Erythroblast (primary cell): ENCODE results near the gene RTN4RL1.

Source experiments
- DNase-seq, 2 experiments: peaks; one replicate each; lab custom pipeline; 2025; lab: John Stamatoyannopoulos, UW
- GATA1 ChIP-seq: IDR thresholded peaks from 2 replicates; pipeline ENCODE4 v1.6.1; 2011; ENCODE audit warnings: low read depth, mild to moderate bottlenecking, control low read depth, low read length, moderate library complexity
- POLR2A ChIP-seq: IDR thresholded peaks from 2 replicates; pipeline ENCODE4 v1.6.1; 2011; ENCODE audit warnings: mild to moderate bottlenecking, low read length

RTN4RL1 gene

GRCh38 chr17:1980665-1981250 is 44.4 kb downstream of the RTN4RL1 start:
- TF ChIP-seq POLR2A (no peak), GATA1 (no peak)
- no peak for DNase-seq

GRCh38 chr17:1979182-1979985 is 45.8 kb downstream of the RTN4RL1 start:
- TF ChIP-seq POLR2A (no peak), GATA1 (no peak)
- no peak for DNase-seq

DNA sequence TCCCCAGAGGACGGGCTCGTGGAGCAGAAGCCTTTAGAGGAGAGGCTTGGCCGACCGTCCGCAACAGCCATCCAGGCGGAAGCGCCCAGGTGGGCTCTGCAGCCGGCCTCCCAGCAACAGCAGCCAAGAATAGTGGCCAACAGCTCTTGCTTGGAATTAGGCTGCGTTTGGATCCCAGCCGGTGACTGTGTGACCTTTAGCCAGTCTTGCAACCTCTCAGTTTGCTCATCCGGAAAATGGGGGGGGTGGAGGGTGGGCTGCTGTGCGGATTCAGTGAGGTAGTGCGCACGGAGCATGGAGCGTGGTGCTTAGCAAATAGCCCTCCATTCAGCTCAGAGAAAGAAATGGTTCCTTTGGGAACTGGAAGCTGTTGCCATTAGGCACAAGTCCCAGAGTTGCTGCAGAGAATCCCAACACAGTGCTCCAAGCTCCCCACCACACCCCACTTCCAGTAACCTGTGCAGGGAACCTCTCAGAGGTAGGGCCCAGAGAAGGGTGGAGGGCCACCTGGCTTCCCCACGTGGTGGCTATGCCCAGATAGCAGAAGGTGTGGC is 46.7 kb downstream of the RTN4RL1 start:
- TF ChIP-seq GATA1, result no peak
- TF ChIP-seq POLR2A, result no peak

GRCh38 chr17:1977583-1978395 is 47.3 kb downstream of the RTN4RL1 start:
- no peak for TF ChIP-seq POLR2A
- no peak for TF ChIP-seq GATA1
- no peak for DNase-seq

More for the DNA sequence above, 46.7 kb downstream of the RTN4RL1 start:
- DNase-seq, result no peak

DNA sequence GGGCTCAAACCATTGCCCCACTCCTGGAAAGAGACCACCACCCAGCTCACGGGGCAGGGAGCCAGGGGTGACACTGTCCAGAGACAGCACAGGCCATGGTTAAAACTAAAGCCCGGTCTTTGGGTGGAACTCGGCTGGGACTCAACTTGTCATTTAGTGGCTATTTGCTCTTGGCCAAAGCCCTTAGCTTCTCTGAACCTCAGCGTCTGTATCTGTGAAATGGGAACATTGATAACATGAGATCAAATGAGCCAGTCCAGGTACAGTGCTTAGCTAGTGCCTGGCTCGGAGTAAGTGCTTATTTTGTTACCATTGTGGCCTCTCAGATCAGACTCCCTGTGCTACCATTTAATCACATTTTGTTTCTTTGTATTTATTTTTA is 48.5 kb downstream of the RTN4RL1 start:
- no peak for TF ChIP-seq POLR2A
- no peak for DNase-seq

GRCh38 chr17:1976000-1976682 is 49.0 kb downstream of the RTN4RL1 start:
- DNase-seq, result no peak
- TF ChIP-seq POLR2A (no peak), GATA1 (no peak)

DNA sequence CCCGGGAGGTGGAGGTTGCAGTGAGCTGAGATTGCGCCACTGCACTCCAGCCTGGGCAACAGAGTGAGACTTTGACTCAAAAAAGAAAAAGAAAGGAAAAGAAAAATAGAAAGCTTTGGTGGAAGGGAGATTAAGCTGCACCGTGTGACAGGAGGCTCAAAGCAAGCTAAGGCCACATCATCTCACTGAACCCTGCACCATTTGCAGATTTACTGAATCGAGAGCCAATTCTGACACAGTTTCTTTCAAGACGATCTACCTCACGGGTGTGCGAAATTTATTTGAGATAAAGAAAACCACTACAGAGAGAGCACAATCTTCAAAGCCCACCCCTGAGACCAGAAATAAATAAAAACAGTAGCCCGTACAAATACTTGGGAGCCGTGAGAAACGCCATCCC is 49.6 kb downstream of the RTN4RL1 start:
- DNase-seq, result no peak
- TF ChIP-seq GATA1, result no peak
- no peak for TF ChIP-seq POLR2A

DNA sequence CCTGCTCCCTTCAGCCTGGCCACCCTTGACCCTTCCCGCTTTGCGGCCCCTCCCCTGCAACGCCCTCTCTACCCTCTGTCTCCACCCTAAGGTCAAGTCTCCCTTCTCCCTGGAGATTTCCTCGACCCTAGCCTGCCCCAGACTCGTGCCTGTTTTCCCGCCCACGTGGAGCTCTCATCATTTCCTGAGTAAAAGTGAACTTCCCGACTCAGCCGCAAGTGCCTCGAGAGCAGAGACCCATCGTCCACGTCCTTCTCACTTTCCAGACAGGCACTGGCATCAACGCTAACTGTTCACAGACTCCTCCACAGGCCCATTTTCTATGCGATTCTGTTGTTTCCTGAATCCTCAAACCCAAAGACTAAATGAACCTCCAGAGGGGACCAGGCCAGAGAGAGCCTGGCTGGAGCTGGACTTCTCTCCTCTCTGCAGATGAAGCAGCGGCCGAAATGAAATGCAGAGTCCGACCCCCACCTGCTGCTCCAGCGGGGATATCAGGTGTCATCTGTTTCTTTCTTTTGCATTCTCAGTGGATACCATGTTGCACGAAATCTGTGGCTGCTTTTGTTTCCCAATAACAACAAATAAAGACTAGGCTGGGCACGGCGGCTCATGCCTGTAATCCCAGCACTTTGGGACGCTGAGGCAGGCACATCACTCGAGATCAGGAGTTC is 52.5 kb downstream of the RTN4RL1 start:
- no peak for TF ChIP-seq GATA1
- TF ChIP-seq POLR2A, result no peak
- DNase-seq, result no peak

DNA sequence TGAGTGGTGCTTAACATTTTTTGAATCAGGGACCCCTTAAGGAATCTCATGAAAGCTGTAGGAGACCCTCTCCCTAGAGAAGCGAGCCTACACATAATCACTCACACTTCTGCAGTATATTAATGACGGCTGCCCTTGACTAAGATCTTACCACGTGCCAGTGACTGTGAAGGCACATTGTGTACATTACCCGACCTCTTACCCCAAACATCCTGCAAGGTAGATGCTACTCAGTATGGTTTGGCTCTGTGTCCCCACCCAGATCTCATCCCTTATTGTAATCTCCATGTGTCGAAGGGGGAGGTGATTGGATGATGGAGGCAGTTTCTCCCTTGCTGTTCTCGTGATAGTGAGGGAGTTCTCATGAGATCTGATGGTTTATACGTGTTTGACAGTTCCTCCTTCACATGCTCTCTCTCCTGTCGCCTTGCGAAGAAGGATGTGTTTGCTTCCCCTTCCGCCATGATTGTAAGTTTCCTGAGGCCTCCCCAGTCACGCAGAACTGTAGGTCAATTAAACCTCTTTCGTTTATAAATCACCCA is 54.2 kb downstream of the RTN4RL1 start:
- TF ChIP-seq GATA1 (no peak), POLR2A (no peak)
- DNase-seq, result no peak

DNA sequence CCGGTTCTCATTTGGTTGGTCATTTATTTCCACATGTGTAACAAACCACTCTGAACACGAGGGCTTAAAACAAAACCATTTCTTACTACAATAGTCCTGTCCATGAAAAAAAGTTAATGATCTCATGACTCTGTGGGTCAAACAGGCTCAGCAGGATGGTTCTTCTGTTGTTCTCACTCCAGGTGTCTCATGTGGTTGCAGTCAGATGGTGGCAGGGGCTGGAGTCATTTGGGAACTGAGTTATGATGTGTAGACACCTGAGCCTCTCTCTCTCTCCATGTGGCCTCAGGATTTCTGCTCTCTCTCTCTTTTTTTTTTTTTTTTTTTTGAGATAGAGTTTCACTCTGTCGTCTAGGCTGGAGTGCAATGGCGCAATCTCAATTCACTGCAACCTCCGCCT is 55.4 kb downstream of the RTN4RL1 start:
- no peak for TF ChIP-seq POLR2A
- no peak for TF ChIP-seq GATA1
- no peak for DNase-seq

DNA sequence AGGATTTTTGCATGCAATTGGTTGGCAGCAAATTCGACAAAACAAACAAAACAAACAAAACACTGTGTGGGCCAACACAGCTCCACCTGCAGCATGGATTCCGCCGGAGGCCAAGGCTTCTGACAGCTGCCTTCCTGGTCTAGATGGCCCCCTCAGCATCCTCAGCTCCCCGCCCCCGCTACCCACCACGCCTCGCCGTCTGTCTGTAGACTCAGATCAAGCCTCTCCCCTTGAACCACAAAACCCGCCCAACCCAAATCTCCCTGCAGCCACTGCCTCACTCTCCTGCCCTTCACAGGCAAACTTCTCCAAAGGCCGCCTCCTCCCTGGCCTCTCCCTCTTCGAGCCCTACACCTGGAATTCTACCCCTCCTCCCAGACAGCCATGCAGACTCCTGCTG is 57.9 kb downstream of the RTN4RL1 start:
- no peak for DNase-seq
- TF ChIP-seq POLR2A, result no peak
- no peak for TF ChIP-seq GATA1

- DNase-seq, result no peak
- TF ChIP-seq POLR2A (no peak), GATA1 (no peak)
Observed at GRCh38 chr17:1966274-1967086, 58.7 kb downstream of the RTN4RL1 start.
